ENCODE measurements around the gene IQCM.

The IQCM gene, protein sequence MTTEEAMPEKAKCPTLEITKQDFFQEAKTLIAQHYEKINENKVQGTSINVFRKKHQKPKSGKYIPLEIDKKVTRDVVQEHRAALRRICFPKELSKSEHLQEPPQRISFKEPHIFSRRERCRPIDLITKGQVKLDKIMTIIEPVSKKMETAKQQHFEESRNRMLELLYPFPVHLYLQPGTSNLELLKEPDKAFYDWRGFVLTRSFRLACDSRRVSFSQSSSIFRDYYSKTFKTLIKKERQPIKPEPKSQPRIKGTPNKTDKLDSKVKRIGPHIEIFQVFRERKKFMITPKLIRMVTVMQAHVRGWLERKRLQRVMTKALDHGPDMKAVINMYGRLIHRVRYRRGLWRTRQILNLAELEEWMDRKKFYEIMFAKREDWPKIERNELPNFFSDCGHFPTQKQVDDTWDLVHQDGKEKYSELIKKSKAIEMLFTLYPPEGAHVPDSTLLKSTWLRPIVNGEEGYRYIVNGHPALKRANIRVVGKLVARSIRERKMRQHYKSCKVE

GRCh38 chr4:149815743-149816142 lies at the start of gene IQCM:
Gene IQCM (minus strand): TSS chr4:149815843. CDS start chr4:149742691, 73,152 bp downstream.
- DNase-seq = no peak

- DNase-seq = no peak
Measured at GRCh38 chr4:149857446-149857845, 41.8 kb upstream of the IQCM start.

DNA sequence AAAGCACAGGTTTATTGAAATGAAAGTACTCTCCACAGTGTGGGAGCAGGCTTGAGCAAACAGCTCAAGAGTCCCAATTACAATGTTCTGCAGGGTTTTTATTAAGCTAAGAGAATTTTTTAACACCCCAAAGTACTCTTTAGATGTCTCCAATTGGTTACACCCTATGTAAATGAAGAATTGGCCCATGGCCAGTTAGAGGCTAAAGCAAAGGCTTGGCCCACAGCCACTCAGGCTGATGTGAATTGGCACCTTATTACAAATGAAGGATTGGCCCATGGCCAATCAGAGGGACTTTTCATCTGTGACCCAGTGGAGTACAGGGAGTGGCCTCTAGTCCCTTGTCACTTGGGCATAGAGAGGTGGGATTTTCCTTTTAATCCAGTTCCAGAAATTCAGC lies 30.1 kb upstream of the IQCM start:
- no peak for DNase-seq

DNA sequence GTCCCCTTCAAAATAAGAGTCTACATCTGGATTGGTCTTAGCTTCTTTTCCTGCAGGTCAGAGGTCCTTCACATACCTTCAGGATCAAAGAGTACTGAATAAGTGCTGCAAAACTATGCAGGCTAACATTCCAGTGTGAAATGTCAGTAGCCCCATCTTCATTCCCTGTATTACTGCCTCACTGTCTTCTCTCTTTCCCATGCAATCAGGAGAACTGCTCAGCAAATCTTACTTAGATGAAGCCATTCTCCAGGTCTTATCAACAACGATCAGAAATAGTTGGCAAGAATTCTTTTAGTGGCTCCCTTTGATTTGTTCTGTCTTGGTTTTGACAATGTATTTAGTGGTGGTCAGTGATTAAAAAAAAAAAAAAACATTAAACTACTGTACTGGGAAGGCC lies 26.0 kb upstream of the IQCM start:
- DNase-seq = no peak

DNA sequence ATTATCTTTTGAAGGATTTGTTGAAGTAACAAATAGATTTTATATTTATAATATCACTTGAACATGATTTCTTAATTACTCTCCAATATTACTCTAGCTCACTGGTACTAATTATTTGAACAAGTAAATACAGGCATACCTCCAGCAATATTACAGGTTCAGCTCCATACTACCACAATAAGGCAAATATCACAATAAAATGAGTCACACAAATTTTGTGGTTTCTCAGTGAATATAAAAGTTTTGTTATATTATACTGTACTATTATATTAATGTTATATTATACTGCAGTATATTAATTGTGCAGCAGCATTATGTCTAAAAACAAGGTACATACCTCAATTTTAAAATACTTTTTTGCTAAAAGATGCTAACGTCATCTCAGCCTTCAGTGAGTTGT lies 22.4 kb upstream of the IQCM start:
- no peak for DNase-seq

DNA sequence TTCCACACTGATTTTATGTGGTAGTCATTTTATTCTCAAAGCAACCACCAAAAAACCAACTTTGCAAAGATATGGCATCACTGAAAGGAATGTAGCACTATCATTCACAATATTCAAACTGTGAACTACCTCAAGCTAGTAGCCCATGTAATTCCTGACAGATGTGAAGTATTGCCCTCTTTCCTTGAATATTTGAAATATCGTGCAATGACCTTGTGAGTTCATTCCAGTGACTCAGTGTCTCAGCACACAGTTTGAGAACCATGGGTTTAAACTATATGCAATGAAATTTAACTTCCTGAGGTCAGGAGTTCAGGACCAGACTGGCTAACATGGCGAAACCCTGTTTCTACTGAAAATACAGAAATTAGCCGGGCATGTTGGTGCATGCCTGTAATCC lies 20.9 kb upstream of the IQCM start:
- no peak for DNase-seq

- DNase-seq = no peak
Measured at GRCh38 chr4:149835280-149835679, 19.6 kb upstream of the IQCM start.

DNA sequence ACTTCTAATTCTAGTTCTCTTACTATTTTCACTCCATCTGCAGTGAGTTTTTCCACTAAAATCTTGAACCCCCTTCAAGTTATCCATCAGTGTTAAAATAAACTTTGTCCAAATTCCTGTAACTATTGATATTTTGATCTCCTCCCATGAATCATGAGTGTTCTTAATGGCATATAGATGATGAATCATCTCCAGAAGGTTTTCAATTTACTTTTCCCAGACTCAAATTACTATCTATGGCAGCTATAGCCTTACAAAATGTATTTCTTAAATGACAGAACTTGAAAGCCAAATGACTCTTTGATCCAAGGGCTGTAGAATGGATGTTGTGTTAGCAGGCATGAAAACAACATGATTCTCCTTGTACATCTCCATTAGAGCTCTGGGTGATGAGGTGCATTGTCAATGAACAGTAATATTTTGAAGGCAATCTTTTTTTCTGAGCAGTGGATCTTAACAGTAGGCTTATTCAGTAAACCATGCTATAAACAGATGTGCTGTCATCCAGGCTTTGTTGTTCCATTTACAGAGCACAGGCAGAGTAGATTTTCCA lies 16.1 kb upstream of the IQCM start:
- DNase-seq = no peak

GRCh38 chr4:149830823-149831222 lies 15.2 kb upstream of the IQCM start:
- DNase-seq = no peak

- DNase-seq = no peak
Measured at GRCh38 chr4:149825336-149825735, 9.7 kb upstream of the IQCM start.

DNA sequence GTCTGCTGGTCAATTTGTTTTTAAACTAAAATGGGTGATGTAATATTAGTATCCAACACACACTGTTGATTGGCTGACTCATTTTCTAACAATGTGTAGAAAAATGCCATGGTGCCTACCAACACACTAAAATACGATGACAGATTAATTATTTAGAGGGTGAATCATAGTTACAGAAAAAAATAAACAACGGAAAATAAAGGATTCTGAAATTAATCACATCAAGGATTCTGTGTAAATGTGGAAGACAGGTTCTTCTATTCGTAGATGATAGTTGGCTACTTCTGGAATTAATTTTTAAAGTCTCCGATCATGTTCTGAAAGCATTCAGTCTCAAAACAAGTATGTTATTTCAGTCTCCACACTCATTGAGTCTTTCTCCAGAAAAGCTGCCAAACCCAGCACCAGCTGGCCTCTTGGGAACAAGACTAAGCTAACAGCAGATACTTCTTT lies 8.2 kb upstream of the IQCM start:
- no peak for DNase-seq

- DNase-seq = no peak
Measured at GRCh38 chr4:149801416-149801815, 14.2 kb downstream of the IQCM start.

GRCh38 chr4:149799546-149799945 lies 16.1 kb downstream of the IQCM start:
- DNase-seq = no peak

GRCh38 chr4:149796381-149796780 lies 19.3 kb downstream of the IQCM start:
- no peak for DNase-seq

DNA sequence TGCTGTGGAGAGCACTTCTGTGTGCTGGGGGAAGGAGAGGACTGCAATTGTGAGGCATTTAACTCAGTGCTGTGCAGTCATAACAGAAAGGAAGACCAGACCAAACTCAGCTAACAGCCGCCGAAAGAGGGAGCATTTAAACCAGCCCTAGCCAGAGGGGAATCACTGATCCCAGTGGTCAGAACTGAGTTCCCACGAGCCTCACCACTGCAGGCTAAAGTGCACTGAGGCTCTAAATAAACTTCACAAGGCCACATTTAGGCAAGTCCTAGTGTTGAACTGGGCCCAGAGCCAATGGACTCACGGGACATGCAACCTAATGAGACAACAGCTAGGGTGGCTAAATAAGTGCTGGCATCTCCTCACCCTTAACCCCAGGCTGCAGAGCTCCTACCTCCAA lies 20.4 kb downstream of the IQCM start:
- DNase-seq = no peak

- no peak for DNase-seq
Measured at GRCh38 chr4:149794352-149794751, 21.3 kb downstream of the IQCM start.

DNA sequence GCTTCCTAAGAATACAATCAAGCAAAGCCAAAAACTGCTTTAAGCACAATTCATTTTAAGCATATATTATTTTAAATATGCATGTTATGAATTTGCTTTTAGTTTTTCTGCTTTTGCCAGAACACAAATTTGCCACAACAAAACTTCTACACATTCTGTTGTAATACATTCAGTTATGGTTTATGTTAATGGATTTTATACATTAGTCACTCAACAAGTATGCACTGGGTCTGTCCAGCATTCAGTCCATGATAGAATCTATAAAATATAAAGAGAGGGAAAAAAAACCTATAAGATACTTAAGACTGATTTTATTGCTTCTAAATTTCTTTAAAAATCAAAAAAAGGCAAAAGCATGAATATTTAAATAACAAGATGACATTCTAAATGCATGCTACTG lies 22.2 kb downstream of the IQCM start:
- no peak for DNase-seq

DNA sequence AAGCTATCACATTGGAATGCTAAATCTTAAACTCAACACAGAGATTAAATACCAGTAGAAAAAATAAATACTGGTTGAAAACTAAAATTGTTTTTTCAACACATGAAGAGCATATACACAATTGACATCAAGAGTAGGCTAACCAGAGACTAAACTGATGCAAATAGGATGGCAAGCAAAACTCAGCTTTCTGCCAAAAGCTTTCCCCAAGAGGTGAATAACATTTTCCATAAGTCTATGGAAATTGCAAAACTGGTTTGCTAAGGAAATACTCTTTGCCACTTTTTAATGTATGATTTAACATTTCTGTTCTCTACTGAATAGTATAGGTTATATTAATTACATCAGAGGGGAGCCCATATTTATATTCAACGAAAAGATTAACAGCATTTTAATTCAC lies 23.8 kb downstream of the IQCM start:
- no peak for DNase-seq

- no peak for DNase-seq
Measured at GRCh38 chr4:149790172-149790907, 25.3 kb downstream of the IQCM start.

DNA sequence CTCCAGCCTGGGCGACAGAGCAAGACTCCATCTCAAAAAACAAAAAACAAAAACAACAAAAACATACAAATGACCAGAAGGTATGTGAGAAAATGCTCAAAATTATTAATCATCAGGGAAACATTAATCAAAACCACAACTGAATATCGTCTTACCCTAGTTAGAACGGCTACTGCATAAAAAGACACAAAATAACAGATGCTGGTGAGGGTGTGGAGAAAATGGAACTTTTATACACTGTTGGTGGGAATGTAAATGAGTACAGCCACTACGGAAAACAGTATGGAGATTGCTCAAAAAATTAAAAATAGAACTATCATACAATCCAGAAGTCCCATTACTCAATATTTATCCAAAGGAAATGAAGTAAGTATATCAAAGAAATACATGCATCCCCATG lies 27.3 kb downstream of the IQCM start:
- DNase-seq = no peak

DNA sequence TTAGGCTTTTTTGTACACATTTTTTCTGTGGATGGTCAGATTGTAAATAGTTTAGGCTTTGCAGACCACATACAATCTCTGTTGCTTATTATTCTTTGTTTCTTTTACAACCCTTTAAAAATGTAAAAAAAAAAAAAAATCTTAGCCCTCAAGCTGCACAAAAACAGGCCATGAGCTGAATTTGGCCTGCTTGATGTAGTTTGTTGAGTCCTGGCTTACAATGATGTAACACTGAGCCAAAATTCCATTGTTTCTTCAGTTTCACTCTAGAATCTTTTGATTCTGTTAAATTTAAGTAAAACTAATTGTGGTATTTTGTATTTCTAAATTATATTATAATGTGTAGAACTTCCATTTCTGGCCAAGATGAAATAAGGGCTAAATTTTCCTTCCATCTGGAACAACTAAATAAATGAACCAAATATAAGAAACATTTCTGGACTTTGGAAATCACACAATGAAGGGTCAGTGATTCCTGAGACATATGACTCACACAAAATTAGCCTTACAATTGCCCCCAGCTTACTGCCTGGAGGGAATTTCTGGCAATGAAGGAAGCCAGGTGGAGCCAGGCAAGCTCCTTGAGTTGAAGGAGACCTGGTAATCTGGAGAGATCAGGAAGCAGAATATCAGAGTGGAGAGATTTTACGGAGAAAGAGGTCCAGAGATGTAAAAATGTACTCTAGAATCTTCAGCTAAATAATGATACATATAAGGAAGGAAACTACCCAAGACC lies 29.8 kb downstream of the IQCM start:
- no peak for DNase-seq

- DNase-seq = no peak
Measured at GRCh38 chr4:149784018-149784417, 31.6 kb downstream of the IQCM start.

- DNase-seq = no peak
Measured at GRCh38 chr4:149781150-149781549, 34.5 kb downstream of the IQCM start.

Data from NCI-H1417 treated with DMSO at 0.1 percent for 48 hours (cell line).